ENCODE data around the gene ELK3.

GRCh38 chr12:96194971-96195844, 1.0 kb downstream of the ELK3 start:
- TF ChIP-seq ZNF311 (tag by site-specific recombination; IDR thresholded peaks at IDR 0.05; ENCODE audit: borderline replicate concordance) (no peak), AEBP2 (tag by site-specific recombination; IDR thresholded peaks at IDR 0.05; ENCODE audit: borderline replicate concordance) (no peak), PATZ1 (tag by site-specific recombination; IDR thresholded peaks at IDR 0.05) (peak; percentile 79), ZNF274 (IDR thresholded peaks at IDR 0.05; ENCODE audit: low read length) (no peak), ZNF274 (tag by site-specific recombination; IDR thresholded peaks at IDR 0.05; ENCODE audit: borderline replicate concordance) (no peak), CTCF (tag by site-specific recombination; IDR thresholded peaks at IDR 0.05) (no peak), ZNF133 (tag by site-specific recombination; IDR thresholded peaks at IDR 0.05) (no peak), ZNF639 (tag by site-specific recombination; IDR thresholded peaks at IDR 0.05) (no peak), PRDM4 (tag by site-specific recombination; IDR thresholded peaks at IDR 0.05) (no peak), YY1 (tag by site-specific recombination; IDR thresholded peaks at IDR 0.05) (no peak), TCF7L2 (IDR thresholded peaks at IDR 0.05; ENCODE audit: borderline replicate concordance, low read depth, low read length) (no peak), ZNF571 (tag by site-specific recombination; IDR thresholded peaks at IDR 0.05) (no peak), ZNF221 (tag by site-specific recombination; IDR thresholded peaks at IDR 0.05; ENCODE audit: borderline replicate concordance) (no peak), ZNF561 (tag by site-specific recombination; IDR thresholded peaks at IDR 0.05; ENCODE audit: borderline replicate concordance) (no peak), SP7 (tag by site-specific recombination; IDR thresholded peaks at IDR 0.05) (0 out of 2 replicates have a peak, but pooled peaks have one; percentile 23)

Measured in HEK293 (cell line).